IPS-18c (cell line): ENCODE results near the gene TSPAN11.

Experiments
- H3K4me3 ChIP-seq: 2 replicates; pipeline ENCODE4 v1.7.0; 2013; ENCODE audit warnings: low read depth, mild to moderate bottlenecking, low read length, moderate library complexity; ENCODE audit not compliant: insufficient read depth
- H3K9me3 ChIP-seq: one replicate; pipeline ENCODE4 v1.6.1; 2013; ENCODE audit warnings: mild to moderate bottlenecking, low read length, moderate library complexity; ENCODE audit not compliant: control insufficient read depth, insufficient read depth

Gene TSPAN11

GRCh38 chr12:30988086-30988485 is 61.5 kb downstream of the TSPAN11 start:
- Histone ChIP-seq H3K9me3 (no peaks in the 10 kb centered on the region), H3K4me3 (no peak overlapping the region)

- no peaks in the 10 kb centered on the region for H3K9me3 ChIP-seq
- no peak overlapping the region for H3K4me3 ChIP-seq
Observed at GRCh38 chr12:30988646-30989286, 62.2 kb downstream of the TSPAN11 start.

GRCh38 chr12:30989754-30990153 is 63.2 kb downstream of the TSPAN11 start:
- Histone ChIP-seq H3K9me3 (no peaks in the 10 kb centered on the region), H3K4me3 (no peak overlapping the region)

GRCh38 chr12:30990316-30990715 is 63.8 kb downstream of the TSPAN11 start:
- Histone ChIP-seq H3K4me3 (no peak overlapping the region), H3K9me3 (no peaks in the 10 kb centered on the region)

GRCh38 chr12:30990776-30991175 is 64.2 kb downstream of the TSPAN11 start:
- Histone ChIP-seq H3K4me3 (no peak overlapping the region), H3K9me3 (no peaks in the 10 kb centered on the region)

- no peaks in the 10 kb centered on the region for H3K9me3 ChIP-seq
- H3K4me3 ChIP-seq, result no peak overlapping the region
Observed at GRCh38 chr12:30991466-30991865, 64.9 kb downstream of the TSPAN11 start.

- Histone ChIP-seq H3K4me3 (no peak overlapping the region), H3K9me3 (no peaks in the 10 kb centered on the region)
Observed at GRCh38 chr12:30992381-30992780, 65.8 kb downstream of the TSPAN11 start.

- Histone ChIP-seq H3K9me3 (no peaks in the 10 kb centered on the region), H3K4me3 (no peak overlapping the region)
Observed at GRCh38 chr12:30993766-30994165, 67.2 kb downstream of the TSPAN11 start.

GRCh38 chr12:30994274-30994673 is 67.7 kb downstream of the TSPAN11 start:
- Histone ChIP-seq H3K9me3 (no peaks in the 10 kb centered on the region), H3K4me3 (no peak overlapping the region)

GRCh38 chr12:30996255-30996654 is 69.7 kb downstream of the TSPAN11 start:
- Histone ChIP-seq H3K4me3 (no peak overlapping the region), H3K9me3 (no peaks in the 10 kb centered on the region)

- Histone ChIP-seq H3K9me3 (no peaks in the 10 kb centered on the region), H3K4me3 (no peak overlapping the region)
Observed at GRCh38 chr12:30996752-30997151, 70.2 kb downstream of the TSPAN11 start.

- H3K4me3 ChIP-seq, result no peak overlapping the region
- H3K9me3 ChIP-seq, result no peaks in the 10 kb centered on the region
Observed at GRCh38 chr12:30997685-30998440, 71.3 kb downstream of the TSPAN11 start.

- Histone ChIP-seq H3K4me3 (no peak overlapping the region), H3K9me3 (no peaks in the 10 kb centered on the region)
Observed at GRCh38 chr12:30999011-30999410, 72.5 kb downstream of the TSPAN11 start.

GRCh38 chr12:30999723-31000122 is 73.2 kb downstream of the TSPAN11 start:
- Histone ChIP-seq H3K4me3 (no peak overlapping the region), H3K9me3 (no peaks in the 10 kb centered on the region)

GRCh38 chr12:31000751-31001150 is 74.2 kb downstream of the TSPAN11 start:
- Histone ChIP-seq H3K9me3 (no peaks in the 10 kb centered on the region), H3K4me3 (no peak overlapping the region)

- Histone ChIP-seq H3K4me3 (no peak overlapping the region), H3K9me3 (no peaks in the 10 kb centered on the region)
Observed at GRCh38 chr12:31001581-31002360, 75.2 kb downstream of the TSPAN11 start.

GRCh38 chr12:31002361-31002725 is 75.8 kb downstream of the TSPAN11 start:
- H3K9me3 ChIP-seq, result no peaks in the 10 kb centered on the region
- H3K4me3 ChIP-seq, result no peak overlapping the region

GRCh38 chr12:31002999-31003398 is 76.5 kb downstream of the TSPAN11 start:
- Histone ChIP-seq H3K4me3 (no peak overlapping the region), H3K9me3 (no peaks in the 10 kb centered on the region)
